Stimulated activated CD4-positive, alpha-beta T cell treated with anti-CD3 and anti-CD28 coated beads, Interleukin-15, amount 100 ng/mL, for 24 hours (primary cell): ENCODE results near the gene MGAT4A.
"Not testable (repeated sequence)": the region's sequence is repeated elsewhere in the genome, so short reads cannot be mapped to it uniquely, and the experiment has no call there.

ENCODE experiments used
- DNase-seq: peaks from one replicate; pipeline ENCODE4 v3.0.0-alpha.2; 2020

The MGAT4A gene

GRCh38 chr2:98598781-98599428, 132.0 kb downstream of the MGAT4A start:
- DNase-seq: no peak

GRCh38 chr2:98594665-98595064, 136.3 kb downstream of the MGAT4A start:
- DNase-seq: not testable (repeated sequence)

GRCh38 chr2:98592565-98592964, 138.4 kb downstream of the MGAT4A start:
- DNase-seq: no peak

- DNase-seq: no peak
Measured at GRCh38 chr2:98589489-98589888, 141.4 kb downstream of the MGAT4A start.

- no peak for DNase-seq
Measured at GRCh38 chr2:98588880-98589431, 142.0 kb downstream of the MGAT4A start.

GRCh38 chr2:98586551-98587140, 144.3 kb downstream of the MGAT4A start:
- no peak for DNase-seq

GRCh38 chr2:98585386-98585785, 145.5 kb downstream of the MGAT4A start:
- no peak for DNase-seq

GRCh38 chr2:98583816-98584618, 146.9 kb downstream of the MGAT4A start:
- DNase-seq: no peak

- no peak for DNase-seq
Measured at GRCh38 chr2:98583276-98583675, 147.7 kb downstream of the MGAT4A start.

GRCh38 chr2:98582523-98582922, 148.4 kb downstream of the MGAT4A start:
- DNase-seq: no peak

GRCh38 chr2:98580656-98581284, 150.2 kb downstream of the MGAT4A start:
- no peak for DNase-seq

- DNase-seq: no peak
Measured at GRCh38 chr2:98579926-98580325, 151.0 kb downstream of the MGAT4A start.

GRCh38 chr2:98578231-98578630, 152.7 kb downstream of the MGAT4A start:
- DNase-seq: no peak

- no peak for DNase-seq
Measured at GRCh38 chr2:98577313-98577712, 153.6 kb downstream of the MGAT4A start.

- DNase-seq: no peak
Measured at GRCh38 chr2:98576666-98577312, 154.1 kb downstream of the MGAT4A start.

- DNase-seq: no peak
Measured at GRCh38 chr2:98573426-98573825, 157.5 kb downstream of the MGAT4A start.

GRCh38 chr2:98572676-98573075, 158.3 kb downstream of the MGAT4A start:
- no peak for DNase-seq

GRCh38 chr2:98572211-98572610, 158.7 kb downstream of the MGAT4A start:
- DNase-seq: no peak

- DNase-seq: no peak
Measured at GRCh38 chr2:98571796-98572195, 159.1 kb downstream of the MGAT4A start.

GRCh38 chr2:98571121-98571701, 159.7 kb downstream of the MGAT4A start:
- no peak for DNase-seq

- DNase-seq: no peak
Measured at GRCh38 chr2:98570356-98570755, 160.6 kb downstream of the MGAT4A start.

- no peak for DNase-seq
Measured at GRCh38 chr2:98569915-98570314, 161.0 kb downstream of the MGAT4A start.
